Naive B cell (primary cell): ENCODE data around the gene RUFY1. TPM values are rescaled to one million over a fixed set of nuclear protein-coding genes. Genes with fewer than 3 reads are reported as not detected.
"Not testable (repeated sequence)": the region's sequence is repeated elsewhere in the genome, so short reads cannot be mapped to it uniquely, and the experiment has no call there.

Experiments
- ATAC-seq, 2 donors: fragments of 150-1000 bp; cut with Tn5 transposase; 2 replicates each; pipeline ENCODE4 v1.10.0; 2021; ENCODE audit warnings: low read depth in 2 of 2, mild to moderate bottlenecking in 2 of 2, moderate library complexity in 2 of 2
- DNase-seq: peaks from one replicate; pipeline ENCODE4 v3.0.0; 2022
- H3K27ac Mint-ChIP-seq, 6 donors: one replicate each; pipeline ENCODE4 v1.8.0; 2020 to 2022; ENCODE audit warnings: mild to moderate bottlenecking in 6 of 6, mixed read lengths in 6 of 6, moderate library complexity in 5 of 6, inconsistent platforms in 2 of 6
- H3K27me3 Mint-ChIP-seq, 3 donors: one replicate each; pipeline ENCODE4 v1.8.0; 2021 to 2022; ENCODE audit warnings: mixed read lengths in 3 of 3, mild to moderate bottlenecking in 1 of 3
- H3K36me3 Mint-ChIP-seq, 2 donors: one replicate each; pipeline ENCODE4 v1.8.0; 2020 to 2022; ENCODE audit warnings: mixed read lengths in 2 of 2, inconsistent platforms in 1 of 2, mild to moderate bottlenecking in 1 of 2
- H3K4me1 Mint-ChIP-seq, 3 donors: one replicate each; pipeline ENCODE4 v1.8.0; 2020 to 2022; ENCODE audit warnings: mixed read lengths in 3 of 3, inconsistent platforms in 1 of 3, mild to moderate bottlenecking in 1 of 3, moderate library complexity in 1 of 3
- H3K4me3 Mint-ChIP-seq, 8 donors: one replicate each; pipeline ENCODE4 v1.8.0; 2020 to 2022; ENCODE audit warnings: mild to moderate bottlenecking in 8 of 8, mixed read lengths in 8 of 8, moderate library complexity in 8 of 8, inconsistent platforms in 2 of 8
- H3K9me3 Mint-ChIP-seq, 7 donors: one replicate each; pipeline ENCODE4 v1.8.0; 2020 to 2022; ENCODE audit warnings: mixed read lengths in 7 of 7, mild to moderate bottlenecking in 5 of 7, inconsistent platforms in 2 of 7, moderate library complexity in 1 of 7
- polyA plus RNA-seq, 6 donors: library from polyadenylated mRNA; unstranded; fragments of 300-500 nt; fragmentation: Illumina TruSeq; gene quantifications; one replicate each; pipeline ENCODE4 v1.2.3, GENCODE V29; 2021; ENCODE audit warnings: low read depth in 6 of 6

RUFY1 gene
- polyA plus RNA-seq, 6 donors from 2014 or later: 12.9 to 63.5 (median 42.2) TPM

DNA sequence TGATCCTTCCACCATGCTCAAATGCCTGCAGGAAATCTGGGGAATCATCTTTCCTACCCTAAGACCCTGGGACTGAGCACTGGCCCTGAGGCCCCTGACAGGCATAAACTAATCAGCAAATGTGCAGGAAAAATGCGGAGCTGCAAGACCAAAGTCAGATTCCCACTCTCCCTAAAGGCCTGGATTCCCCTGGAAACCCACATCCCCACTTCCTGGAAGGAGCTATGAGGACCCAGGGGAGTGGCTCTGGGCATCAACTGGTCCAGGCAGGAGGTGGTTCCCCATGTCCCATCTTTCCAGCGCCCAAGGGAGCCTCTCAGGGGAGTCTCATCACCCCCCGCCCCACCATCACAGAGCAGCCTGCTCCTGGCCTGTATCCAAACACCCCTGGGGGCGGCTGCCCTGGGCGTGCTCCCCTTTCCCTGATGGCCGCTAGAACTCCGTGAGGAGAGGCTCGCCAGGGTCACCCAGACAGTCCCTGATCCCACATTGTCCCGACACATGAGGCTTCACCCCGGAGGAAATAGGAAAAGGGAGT lies 98.9 kb downstream of the RUFY1 start:
- H3K36me3 Mint-ChIP-seq, H3K27ac Mint-ChIP-seq, DNase-seq, H3K4me1 Mint-ChIP-seq, H3K9me3 Mint-ChIP-seq, ATAC-seq, H3K4me3 Mint-ChIP-seq: not testable (repeated sequence)
- H3K27me3 Mint-ChIP-seq: peaks cover 0 to 10% (median 10%) of the 10 kb centered on the region in 3 donors

DNA sequence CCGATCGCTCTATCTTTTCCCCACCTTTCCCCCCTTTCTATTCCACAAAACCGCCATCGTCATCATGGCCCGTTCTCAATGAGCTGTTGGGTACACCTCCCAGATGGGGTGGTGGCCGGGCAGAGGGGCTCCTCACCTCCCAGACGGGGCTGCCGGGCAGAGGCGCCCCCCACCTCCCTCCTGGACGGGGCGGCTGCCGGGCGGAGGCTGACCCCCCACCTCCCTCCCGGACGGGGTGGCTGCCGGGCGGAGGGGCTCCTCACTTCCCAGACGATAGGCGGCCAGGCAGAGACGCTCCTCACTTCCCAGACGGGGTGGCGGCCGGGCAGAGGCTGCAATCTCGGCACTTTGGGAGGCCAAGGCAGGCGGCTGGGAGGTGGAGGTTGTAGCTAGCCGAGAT lies 99.9 kb downstream of the RUFY1 start:
- ATAC-seq, H3K27ac Mint-ChIP-seq: not testable (repeated sequence)

GRCh38 chr5:179653135-179653534 lies 102.8 kb downstream of the RUFY1 start:
- not testable (repeated sequence) for DNase-seq, H3K36me3 Mint-ChIP-seq, H3K4me3 Mint-ChIP-seq, H3K27ac Mint-ChIP-seq, H3K9me3 Mint-ChIP-seq, H3K27me3 Mint-ChIP-seq, ATAC-seq, H3K4me1 Mint-ChIP-seq

More for the DNA sequence above, 99.9 kb downstream of the RUFY1 start:
- DNase-seq, H3K9me3 Mint-ChIP-seq, H3K4me3 Mint-ChIP-seq, H3K36me3 Mint-ChIP-seq, H3K4me1 Mint-ChIP-seq, H3K27me3 Mint-ChIP-seq: not testable (repeated sequence)

GRCh38 chr5:179657302-179658178 lies 107.2 kb downstream of the RUFY1 start:
- peak; percentile 29 for DNase-seq
- peak; percentile 94 to 95 for ATAC-seq
- H3K4me1 Mint-ChIP-seq, H3K9me3 Mint-ChIP-seq, H3K36me3 Mint-ChIP-seq, H3K27me3 Mint-ChIP-seq, H3K27ac Mint-ChIP-seq: not testable (repeated sequence)
- peak overlapping the region in 4 of 8 donors; percentile 42 to 88 (median 80) for H3K4me3 Mint-ChIP-seq

GRCh38 chr5:179658179-179658856 lies 108.0 kb downstream of the RUFY1 start:
- H3K4me1 Mint-ChIP-seq, H3K9me3 Mint-ChIP-seq: not testable (repeated sequence)
- H3K27ac Mint-ChIP-seq: peak overlapping the region in 1 of 6 donors; percentile 30

More at GRCh38 chr5:179658179-179658856, 108.0 kb downstream of the RUFY1 start:
- DNase-seq: peak; percentile 9
- H3K36me3 Mint-ChIP-seq, H3K27me3 Mint-ChIP-seq: not testable (repeated sequence)
- H3K4me3 Mint-ChIP-seq: peak overlapping the region; percentile 61 to 88 (median 76)
- ATAC-seq: peak; percentile 67 to 70

Other genes with a start within 250 kb of the RUFY1 start
- not detected for gene ADAMTS2, start 205.1 kb upstream of the RUFY1 start, polyA plus RNA-seq
- 100 to 1,000 TPM in 4 of 6 donors, 10 to 100 TPM in 2; 21.4 to 139 (median 111) TPM for gene HNRNPH1, start 73.1 kb downstream of the RUFY1 start, polyA plus RNA-seq
- under 1 TPM in 1 of 6 donors, not detected in 5; 0.39 TPM for gene CBY3, start 130.5 kb downstream of the RUFY1 start, polyA plus RNA-seq
- 100 to 1,000 TPM; 170 to 216 (median 197) TPM for gene CANX, start 148.4 kb downstream of the RUFY1 start, polyA plus RNA-seq
- gene MAML1, start 182.3 kb downstream of the RUFY1 start, polyA plus RNA-seq: 1 to 10 TPM; 2.0 to 9.5 (median 3.4) TPM
- under 1 TPM in 3 of 6 donors, not detected in 3; 0.49 to 0.82 (median 0.63) TPM for gene LTC4S, start 243.4 kb downstream of the RUFY1 start, polyA plus RNA-seq